Lower lobe of right lung (tissue), 2 donors: Measurements from ENCODE around the gene GUCA1A. TPM values are rescaled to one million over a fixed set of nuclear protein-coding genes. Genes with fewer than 3 reads are reported as not detected.
"Not testable (repeated sequence)": the region's sequence is repeated elsewhere in the genome, so short reads cannot be mapped to it uniquely, and the experiment has no call there.

Experiments used
- ATAC-seq, 2 donors: fragments of 200-7000 bp; cut with Tn5 transposase; one replicate each; pipeline ENCODE4 v1.9.1; 2020 to 2022; ENCODE audit warnings: mild to moderate bottlenecking in 2 of 2, moderate library complexity in 2 of 2
- DNase-seq: peaks from one replicate; pipeline ENCODE4 v3.0.0-alpha.2; 2020
- H3K27ac ChIP-seq: fragments of 200-600 bp; one replicate; pipeline ENCODE4 v1.8.0; 2022
- H3K27me3 ChIP-seq: fragments of 200-600 bp; one replicate; pipeline ENCODE4 v1.8.0; 2022; ENCODE audit warnings: low read depth
- H3K36me3 ChIP-seq: fragments of 200-600 bp; one replicate; pipeline ENCODE4 v1.8.0; 2022; ENCODE audit warnings: mild to moderate bottlenecking
- H3K4me1 ChIP-seq: fragments of 200-600 bp; one replicate; pipeline ENCODE4 v1.8.0; 2022
- H3K4me3 ChIP-seq: fragments of 200-600 bp; one replicate; pipeline ENCODE4 v1.8.0; 2022; ENCODE audit warnings: mild to moderate bottlenecking
- H3K9me3 ChIP-seq: fragments of 200-600 bp; one replicate; pipeline ENCODE4 v1.8.0; 2022
- CTCF ChIP-seq: fragments of 200-600 bp; IDR thresholded peaks from one replicate; pipeline ENCODE4 v1.8.0; 2022; ENCODE audit warnings: antibody characterized with exemption, mild to moderate bottlenecking
- intact Hi-C: fragments of 100-400 bp; cut with DNase I; formaldehyde crosslinking; loops from one replicate; pipeline ENCODE4 v1.11.0; 2022
- total RNA-seq: library from RNA; stranded (reverse); fragmentation: NEBNext Ultra II Directional; extraction: Animal tissue kit (Norgen Biotek cat#: 25700); gene quantifications from one replicate; pipeline ENCODE4 v1.2.1, GENCODE V29; 2021
- donor health status: DM: no; HTN: yes; CAD: no; lungs with severe emphysema.

Gene GUCA1A
- total RNA-seq, 1 donor from 2014 or later: not detected

GRCh38 chr6:42203183-42203582 lies 30.0 kb downstream of the GUCA1A start:
- Histone ChIP-seq H3K27me3 (no peaks in the 10 kb centered on the region), H3K9me3 (no peaks in the 10 kb centered on the region), H3K36me3 (peaks cover 43% of the 10 kb centered on the region), H3K4me3 (no peak overlapping the region), H3K4me1 (no peaks in the 10 kb centered on the region), H3K27ac (no peak overlapping the region)
- intact Hi-C loops: no loop called here
- no peak for DNase-seq
- ATAC-seq: no peak
- TF ChIP-seq CTCF: no peak

- H3K27me3 ChIP-seq: no peaks in the 10 kb centered on the region
- no peak overlapping the region for H3K4me3 ChIP-seq
- intact Hi-C loops: no loop called here
- H3K36me3 ChIP-seq: peaks cover 60% of the 10 kb centered on the region
- H3K4me1 ChIP-seq: no peaks in the 10 kb centered on the region
- ATAC-seq (no peak), DNase-seq (no peak)
- no peak overlapping the region for H3K27ac ChIP-seq
- no peak for TF ChIP-seq CTCF
- H3K9me3 ChIP-seq: no peaks in the 10 kb centered on the region
Measured at GRCh38 chr6:42204768-42205282, 31.7 kb downstream of the GUCA1A start.

- H3K4me1 ChIP-seq: not testable (repeated sequence)
Measured at GRCh38 chr6:42207559-42207958, 34.4 kb downstream of the GUCA1A start.

GRCh38 chr6:42210551-42210950 lies 37.4 kb downstream of the GUCA1A start:
- Histone ChIP-seq H3K36me3 (peaks cover 90% of the 10 kb centered on the region), H3K9me3 (no peaks in the 10 kb centered on the region), H3K27ac (no peak overlapping the region), H3K4me3 (no peak overlapping the region), H3K4me1 (no peaks in the 10 kb centered on the region), H3K27me3 (no peaks in the 10 kb centered on the region)
- DNase-seq (no peak), ATAC-seq (no peak)
- intact Hi-C loops: no loop called here
- TF ChIP-seq CTCF: no peak

More at GRCh38 chr6:42207559-42207958, 34.4 kb downstream of the GUCA1A start:
- DNase-seq, H3K4me3 ChIP-seq, intact Hi-C loops, ATAC-seq, H3K9me3 ChIP-seq, H3K27ac ChIP-seq, H3K27me3 ChIP-seq: not testable (repeated sequence)
- H3K36me3 ChIP-seq: peaks cover 84% of the 10 kb centered on the region

GRCh38 chr6:42211726-42212125 lies 38.6 kb downstream of the GUCA1A start:
- no peaks in the 10 kb centered on the region for H3K9me3 ChIP-seq
- H3K4me3 ChIP-seq: no peak overlapping the region
- intact Hi-C loops: no loop called here
- peaks cover 78% of the 10 kb centered on the region for H3K36me3 ChIP-seq
- H3K27me3 ChIP-seq: no peaks in the 10 kb centered on the region
- H3K27ac ChIP-seq: no peak overlapping the region
- TF ChIP-seq CTCF: no peak
- no peak for ATAC-seq
- DNase-seq: no peak
- H3K4me1 ChIP-seq: peaks cover 5% of the 10 kb centered on the region

GRCh38 chr6:42212442-42212841 lies 39.3 kb downstream of the GUCA1A start:
- intact Hi-C loops: no loop called here
- peaks cover 71% of the 10 kb centered on the region for H3K36me3 ChIP-seq
- peaks cover 10% of the 10 kb centered on the region for H3K4me1 ChIP-seq
- H3K9me3 ChIP-seq: no peaks in the 10 kb centered on the region
- TF ChIP-seq CTCF: no peak
- DNase-seq (no peak), ATAC-seq (no peak)
- H3K4me3 ChIP-seq: no peak overlapping the region
- H3K27me3 ChIP-seq: no peaks in the 10 kb centered on the region
- no peak overlapping the region for H3K27ac ChIP-seq

GRCh38 chr6:42216495-42216894 lies 43.3 kb downstream of the GUCA1A start:
- Histone ChIP-seq H3K4me3 (peak overlapping the region; percentile 77), H3K4me1 (peaks cover 13% of the 10 kb centered on the region), H3K36me3 (peaks cover 34% of the 10 kb centered on the region)
- H3K27me3 ChIP-seq, H3K27ac ChIP-seq, DNase-seq, intact Hi-C loops, ATAC-seq, H3K9me3 ChIP-seq: not testable (repeated sequence)
